Measurements from ENCODE around the gene THSD7A. TPM values are rescaled to one million over a fixed set of nuclear protein-coding genes. Genes with fewer than 3 reads are reported as not detected.

Gene THSD7A
- total and polyA plus RNA-seq, 2 of the 4 experiments (the other 2 are of a cell fraction), result 0.02 to 0.18 TPM

- in situ Hi-C loops (cut with MboI; ENCODE audit: low sequenced_read_pairs) (no loop called here), dilution Hi-C loops (cut with HindIII; ENCODE audit: low sequenced_read_pairs, unreplicated experiment) (no loop called here), intact Hi-C loops (cut with micrococcal nuclease) (no loop called here)
- no peak for DNase-seq
- Histone ChIP-seq H3K79me1 (ENCODE audit: low read depth in 1 of 2, low read length in 2 of 2) (no peaks in the 10 kb centered on the region), H3K9me1 (ENCODE audit: insufficient read depth, low read length) (no peaks in the 10 kb centered on the region), H3K27ac (ENCODE audit: insufficient read depth, low read length) (no peak overlapping the region), H2BK5ac (ENCODE audit: low read depth, low read length, poor library complexity, severe bottlenecking) (no peak overlapping the region), H4K91ac (ENCODE audit: insufficient read depth, low read depth, low read length) (no peak overlapping the region), H3K4me1 (ENCODE audit: control insufficient read depth, insufficient read depth, low read length) (no peaks in the 10 kb centered on the region), H3K14ac (replicated peaks; ENCODE audit: low read depth, low read length) (no peak overlapping the region), H2BK120ac (ENCODE audit: low read depth, low read length) (no peak overlapping the region), H3K4ac (ENCODE audit: low read depth, low read length) (no peak overlapping the region), H3K56ac (ENCODE audit: extremely low read depth, insufficient read depth, low read length) (no peak overlapping the region), H3K4me3 (ENCODE audit: insufficient read depth, low read depth, low read length) (no peak overlapping the region), H4K20me1 (ENCODE audit: insufficient read depth, low read length) (no peaks in the 10 kb centered on the region), H2BK20ac (ENCODE audit: low read depth, low read length) (no peak overlapping the region), H3K27me3 (ENCODE audit: control insufficient read depth, insufficient read depth, low read length) (no peaks in the 10 kb centered on the region), H3K9ac (ENCODE audit: low read depth, low read length) (no peak overlapping the region), H4K8ac (ENCODE audit: low read depth in 2 of 2, low read length in 2 of 2) (no peak overlapping the region), H3K18ac (ENCODE audit: low read depth, low read length) (no peak overlapping the region), H2BK15ac (ENCODE audit: low read depth, low read length) (no peak overlapping the region), H2AFZ (replicated peaks; ENCODE audit: low read length, poor library complexity) (no peak overlapping the region), H2AK9ac (replicated peaks; ENCODE audit: low read depth, low read length, poor library complexity) (no peak overlapping the region), H3K23ac (ENCODE audit: low read depth, low read length) (no peak overlapping the region), H3K4me2 (ENCODE audit: low read depth, low read length) (no peak overlapping the region), H3K36me3 (ENCODE audit: control insufficient read depth, insufficient read depth, low read length) (no peaks in the 10 kb centered on the region), H2AK5ac (ENCODE audit: low read depth, low read length) (no peak overlapping the region), H3K9me3 (ENCODE audit: control insufficient read depth, insufficient read depth, low read length) (no peaks in the 10 kb centered on the region), H4K5ac (ENCODE audit: low read depth, low read length) (no peak overlapping the region)
- no peak for TF ChIP-seq FOS (IDR thresholded peaks at IDR 0.05; ENCODE audit: low read depth, low read length)
- TF ChIP-seq CHD1 (IDR thresholded peaks at IDR 0.05; ENCODE audit: low read depth, low read length), result no peak
- no peak for TF ChIP-seq POLR2A (IDR thresholded peaks at IDR 0.05; ENCODE audit: low read depth, low read length)
- no peak for TF ChIP-seq RAD21 (IDR thresholded peaks at IDR 0.05; ENCODE audit: low read length)
- TF ChIP-seq MAZ (IDR thresholded peaks at IDR 0.05; ENCODE audit: borderline replicate concordance, low read depth, low read length), result no peak
- TF ChIP-seq BHLHE40 (IDR thresholded peaks at IDR 0.05; ENCODE audit: low read depth, low read length), result no peak
- TF ChIP-seq MXI1 (IDR thresholded peaks at IDR 0.05; ENCODE audit: borderline replicate concordance, low read depth, low read length), result no peak
- no peak for TF ChIP-seq CTCF (conservative IDR thresholded peaks at IDR 0.05; ENCODE audit: low read depth, low read length)
- no peak for TF ChIP-seq CEBPB (IDR thresholded peaks at IDR 0.05; ENCODE audit: low read depth, low read length)
- TF ChIP-seq SMC3 (IDR thresholded peaks at IDR 0.05; ENCODE audit: low read depth, low read length), result no peak
- no peak for TF ChIP-seq MAFK (IDR thresholded peaks at IDR 0.05; ENCODE audit: low read depth, low read length)
- no peak for TF ChIP-seq USF2 (IDR thresholded peaks at IDR 0.05; ENCODE audit: low read depth, low read length)
- ChIA-PET POLR2A (ENCODE audit: unreplicated experiment) (no interaction called here), CTCF (interaction anchor here (0.5 kb wide), 1 partner anchor 153 kb away, joined by 3 read pairs; no protein-coding TSS in a partner anchor)
- no peak for ATAC-seq (ENCODE audit: low read depth)
- WGBS, 2 experiments (ENCODE audit: extremely low coverage in 2 of 2, insufficient read length in 1 of 2), result no CpG with 5 or more reads among the region's 4 CpGs
- no TSS peak for BruUV-seq (replicated peaks)
These were observed 452.4 kb downstream of the THSD7A start for GRCh38 chr7:11379641-11380040.

Measured in IMR-90 (cell line).